NAMALWA (cell line): Measurements from ENCODE around the gene ATXN2L.
"Not testable (repeated sequence)": the region's sequence is repeated elsewhere in the genome, so short reads cannot be mapped to it uniquely, and the experiment has no call there.

ENCODE experiments used
- DNase-seq: peaks from one replicate; pipeline ENCODE4 v3.0.0-alpha.2; 2015; ENCODE audit warnings: low spot score

The ATXN2L gene

DNA sequence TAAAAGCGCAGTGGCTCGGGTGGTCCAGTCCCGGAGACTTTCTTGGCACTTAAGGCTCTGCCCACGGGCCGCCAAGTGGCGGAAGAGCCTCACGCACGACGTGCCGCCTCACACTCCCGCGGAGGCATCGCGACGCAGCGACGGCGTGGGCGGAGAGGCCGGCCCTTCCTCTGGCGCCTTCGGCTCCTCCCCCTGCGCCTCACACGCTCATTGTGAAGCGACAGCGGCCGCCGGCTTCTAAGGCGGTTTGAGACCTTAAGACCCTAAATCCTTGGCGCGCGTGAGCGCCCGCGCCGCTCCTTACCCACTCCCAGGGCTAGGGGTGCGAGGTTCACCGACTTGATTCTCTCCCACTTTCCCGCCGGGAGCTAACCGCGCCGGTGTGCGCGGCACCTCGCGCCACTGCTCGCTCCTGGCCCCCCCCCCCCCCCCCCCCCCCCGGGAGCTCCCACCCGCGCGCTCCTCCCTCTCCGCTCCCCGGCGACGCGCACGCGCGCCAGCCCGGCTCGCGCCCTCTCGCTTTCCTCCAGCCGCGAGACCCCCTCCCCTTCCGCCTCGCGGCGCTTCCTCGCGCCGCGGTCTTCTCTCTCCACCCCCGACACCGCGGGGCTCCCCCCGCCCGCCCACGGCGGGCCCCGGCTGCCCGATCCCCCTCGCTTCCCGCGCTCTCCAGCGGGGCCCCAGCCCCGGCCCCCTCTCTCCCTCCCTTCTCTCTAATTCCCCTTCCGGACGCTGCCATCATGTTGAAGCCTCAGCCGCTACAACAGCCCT, at the start of gene ATXN2L:
Gene ATXN2L (plus strand): TSS at position 480 of the 771 bp plus-strand sequence. CDS start 261 bp downstream, at position 741.
- peak; percentile 95 for DNase-seq

DNA sequence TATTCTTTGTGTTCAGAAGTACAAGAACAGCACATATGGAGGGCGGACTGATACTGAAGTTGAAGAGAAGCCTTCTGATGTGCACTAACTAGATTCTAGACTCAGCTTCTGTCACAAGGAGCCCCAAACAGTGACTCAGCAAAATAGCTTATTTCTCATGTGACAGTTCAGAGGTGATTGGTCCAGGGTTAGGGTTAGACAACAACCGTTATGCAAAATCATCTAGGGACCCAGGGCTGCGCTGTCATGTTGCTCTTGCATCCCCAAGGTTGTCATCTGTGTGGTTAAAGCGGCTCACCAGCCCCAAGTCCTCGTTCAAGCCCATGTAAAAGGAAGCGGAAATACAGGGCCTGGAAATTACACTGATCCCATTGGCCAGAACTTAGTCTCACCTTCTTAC, 41.1 kb upstream of the ATXN2L start:
- DNase-seq = not testable (repeated sequence)

DNA sequence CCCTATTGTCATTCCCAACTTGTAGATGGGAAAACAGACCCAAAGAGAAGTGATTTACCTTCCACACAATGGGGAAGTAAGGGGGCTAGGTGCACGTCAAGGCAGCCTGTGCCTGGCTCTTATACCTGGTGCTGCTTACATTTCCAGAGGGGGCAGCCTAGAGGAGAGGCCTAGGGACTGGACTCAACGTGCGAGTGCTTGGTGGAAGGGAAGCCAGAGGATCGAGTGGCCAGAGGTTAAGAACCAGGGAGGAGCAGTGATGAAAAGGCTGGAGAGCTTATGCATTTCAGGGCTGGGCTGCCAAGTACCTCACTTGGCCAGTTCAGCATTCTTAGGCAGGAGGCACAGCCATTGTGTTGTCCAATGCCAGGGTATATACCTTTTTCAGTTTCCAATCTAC, 40.4 kb upstream of the ATXN2L start:
- DNase-seq = not testable (repeated sequence)

- DNase-seq = not testable (repeated sequence)
Measured at GRCh38 chr16:28802235-28803019, 20.4 kb upstream of the ATXN2L start.

DNA sequence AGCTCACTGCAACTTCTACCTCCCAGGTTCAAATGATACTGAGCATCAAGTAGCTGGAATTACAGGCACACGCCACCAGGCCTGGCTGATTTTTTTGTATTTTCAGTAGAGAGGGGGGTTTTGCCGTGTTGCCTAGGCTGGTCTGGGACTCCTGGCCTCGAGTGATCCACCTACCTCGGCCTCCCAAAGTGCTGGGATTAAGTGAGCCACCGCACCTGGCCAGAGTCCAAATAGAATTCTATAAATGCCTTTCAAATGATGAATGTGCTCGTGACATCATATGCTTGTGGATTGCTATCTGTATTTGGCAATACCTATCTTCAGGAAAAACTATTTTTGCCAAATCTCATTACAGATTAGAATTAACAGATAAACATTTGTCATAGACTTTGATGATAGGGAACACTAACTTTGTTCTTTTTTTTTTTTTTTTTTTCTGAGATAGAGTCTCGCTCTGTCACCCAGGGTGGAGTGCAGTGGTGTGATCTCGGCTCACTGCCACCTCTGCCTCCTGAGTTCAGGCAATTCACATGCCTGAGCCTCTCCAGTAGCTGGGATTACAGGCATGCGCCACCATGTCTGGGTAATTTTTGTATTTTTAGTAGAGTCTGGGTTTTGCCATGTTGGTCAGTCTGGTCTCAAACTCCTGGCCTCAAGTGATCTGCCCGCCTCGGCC, 15.2 kb upstream of the ATXN2L start:
- not testable (repeated sequence) for DNase-seq

GRCh38 chr16:28820016-28820415, 2.8 kb upstream of the ATXN2L start:
- DNase-seq = no peak

GRCh38 chr16:28820546-28820945, 2.3 kb upstream of the ATXN2L start:
- not testable (repeated sequence) for DNase-seq

DNA sequence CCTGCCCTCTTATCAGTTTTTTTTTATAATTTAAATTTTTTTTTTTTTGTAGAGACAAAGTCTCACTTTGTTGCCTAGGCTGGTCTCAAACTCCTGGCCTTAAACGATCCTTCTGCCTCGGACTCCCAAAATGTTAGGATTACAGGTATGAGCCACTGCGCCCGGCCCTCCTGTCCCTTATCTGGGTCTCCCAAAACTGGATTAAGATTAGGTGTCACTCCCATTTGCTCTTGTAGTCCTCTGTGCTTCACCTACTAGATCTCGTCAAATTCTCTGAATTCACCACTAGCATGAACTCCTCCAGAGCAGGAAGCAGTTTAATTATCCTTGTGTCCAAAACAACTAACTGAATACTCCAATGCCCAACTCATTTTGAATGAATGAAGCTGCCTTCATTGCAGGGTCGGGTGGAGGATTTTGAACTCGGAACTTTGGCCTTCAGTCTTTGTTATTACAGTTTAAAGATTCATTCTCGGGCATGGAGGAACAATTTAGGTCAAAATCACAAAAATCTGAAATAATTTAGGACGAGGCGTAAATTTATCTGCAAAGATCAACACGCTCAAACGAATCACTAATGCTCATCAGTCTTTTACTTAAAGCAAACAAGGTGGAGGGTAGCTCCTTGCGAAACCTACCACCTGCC, 802 bp upstream of the ATXN2L start:
- DNase-seq = no peak

DNA sequence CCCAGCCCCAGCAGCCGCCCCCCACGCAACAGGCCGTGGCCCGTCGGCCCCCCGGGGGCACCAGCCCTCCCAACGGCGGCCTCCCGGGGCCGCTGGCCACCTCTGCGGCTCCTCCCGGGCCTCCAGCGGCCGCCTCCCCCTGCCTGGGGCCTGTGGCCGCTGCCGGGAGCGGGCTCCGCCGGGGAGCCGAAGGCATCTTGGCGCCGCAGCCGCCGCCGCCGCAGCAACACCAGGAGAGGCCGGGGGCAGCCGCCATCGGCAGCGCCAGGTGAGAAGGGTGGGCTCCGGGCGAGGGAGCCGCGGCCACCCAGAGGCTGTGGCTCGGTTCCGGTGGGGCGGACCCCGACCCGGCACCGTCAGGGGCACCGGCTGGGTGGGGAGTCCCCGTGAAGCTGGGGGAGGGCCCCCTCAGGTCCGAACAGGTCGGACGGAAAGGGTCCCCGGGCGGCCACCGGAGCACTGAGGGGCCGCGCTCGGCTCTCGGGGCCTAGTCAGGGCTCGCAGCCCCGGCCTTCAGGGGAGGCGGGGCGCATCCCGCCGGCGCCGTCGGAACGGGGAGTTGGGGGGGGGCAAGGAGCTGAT, 583 bp downstream of the ATXN2L start:
- DNase-seq = peak; percentile 58

- DNase-seq = peak; percentile 97
Measured at GRCh38 chr16:28823873-28824716, 1.3 kb downstream of the ATXN2L start.

DNA sequence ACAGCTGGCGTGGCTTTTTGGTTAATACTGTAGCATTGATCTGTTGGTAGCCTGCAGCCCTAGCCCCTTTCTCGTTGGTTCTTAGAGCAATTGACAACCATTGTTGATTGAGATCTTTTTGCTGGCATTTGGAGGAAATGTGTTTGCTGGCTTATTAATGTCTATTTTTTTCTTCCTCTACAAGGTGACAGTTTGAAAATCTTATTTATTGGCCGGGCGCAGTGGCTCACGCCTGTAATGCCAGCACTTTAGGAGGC, 1.8 kb downstream of the ATXN2L start:
- no peak for DNase-seq

- no peak for DNase-seq
Measured at GRCh38 chr16:28826141-28826540, 3.3 kb downstream of the ATXN2L start.

DNA sequence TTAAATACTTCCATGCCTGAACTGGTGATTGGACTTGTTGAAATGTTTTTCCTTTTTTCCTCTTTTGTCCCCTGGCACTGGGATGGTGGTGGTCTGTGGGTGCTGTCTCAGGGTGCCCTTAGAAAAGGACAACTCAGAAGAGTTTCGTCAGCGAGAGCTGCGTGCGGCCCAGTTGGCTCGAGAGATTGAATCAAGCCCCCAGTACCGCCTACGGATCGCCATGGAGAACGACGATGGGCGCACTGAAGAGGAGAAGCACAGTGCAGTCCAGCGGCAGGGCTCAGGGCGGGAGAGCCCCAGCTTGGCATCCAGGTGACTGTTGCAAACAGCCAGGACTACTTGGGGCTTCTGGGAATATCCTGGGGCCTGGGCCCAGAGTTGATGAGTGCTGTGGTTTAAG, 6.9 kb downstream of the ATXN2L start:
- DNase-seq = no peak

GRCh38 chr16:28830531-28830930, 7.7 kb downstream of the ATXN2L start:
- no peak for DNase-seq

- DNase-seq = no peak
Measured at GRCh38 chr16:28834349-28834748, 11.6 kb downstream of the ATXN2L start.

DNA sequence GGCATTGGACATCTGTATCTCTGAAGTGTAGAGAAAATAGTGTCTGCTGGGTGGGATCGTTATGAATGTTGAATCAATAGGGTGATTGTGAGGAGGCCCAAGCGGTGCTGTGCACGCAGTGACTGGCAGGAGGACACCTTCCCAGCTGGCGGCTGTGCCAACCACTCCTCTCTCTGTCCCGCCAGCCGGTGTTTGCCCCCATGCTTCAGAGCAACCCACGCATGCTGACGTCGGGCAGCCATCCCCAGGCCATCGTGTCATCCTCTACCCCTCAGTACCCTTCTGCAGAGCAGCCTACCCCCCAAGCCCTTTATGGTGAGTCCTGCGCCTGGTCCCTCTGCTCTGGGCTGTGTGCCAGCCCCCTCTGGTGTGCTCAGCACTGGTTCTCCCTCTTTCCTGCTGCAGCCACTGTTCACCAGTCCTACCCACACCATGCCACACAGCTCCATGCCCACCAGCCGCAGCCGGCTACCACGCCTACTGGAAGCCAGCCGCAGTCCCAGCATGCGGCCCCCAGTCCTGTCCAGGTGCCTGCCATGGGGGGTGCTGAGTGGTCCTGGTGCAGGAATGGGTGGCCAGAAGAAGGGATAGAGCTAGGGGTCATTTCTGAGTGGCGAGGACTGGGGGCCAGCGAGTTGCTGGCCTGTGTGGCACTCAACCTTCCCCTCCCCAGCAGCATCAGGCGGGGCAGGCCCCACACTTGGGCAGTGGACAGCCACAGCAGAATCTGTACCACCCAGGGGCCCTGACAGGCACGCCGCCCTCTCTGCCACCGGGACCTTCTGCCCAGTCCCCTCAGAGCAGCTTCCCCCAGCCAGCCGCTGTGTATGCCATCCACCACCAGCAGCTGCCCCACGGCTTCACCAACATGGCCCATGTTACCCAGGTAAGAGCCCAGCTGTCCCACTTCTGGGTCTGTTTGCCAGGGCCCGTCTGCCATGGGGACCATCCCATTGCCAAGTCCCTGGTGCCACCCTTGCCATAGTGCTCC, 12.4 kb downstream of the ATXN2L start:
- no peak for DNase-seq

GRCh38 chr16:28835864-28836760, 13.3 kb downstream of the ATXN2L start:
- no peak for DNase-seq

DNA sequence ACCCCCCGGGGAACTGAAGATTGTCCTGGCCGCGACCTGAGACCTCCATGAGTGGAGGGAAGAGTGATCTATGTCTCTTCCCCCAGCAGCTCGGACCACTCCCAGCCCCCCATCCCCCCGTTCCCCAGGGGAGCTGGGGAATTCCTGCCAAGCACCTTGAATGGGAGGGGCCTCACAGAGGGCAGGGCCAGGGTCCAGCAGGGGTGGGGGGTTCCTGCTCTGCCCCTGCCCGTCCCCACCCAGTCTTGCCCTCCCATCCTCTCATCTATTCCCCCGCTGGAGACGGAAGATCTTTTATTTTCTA, 13.9 kb downstream of the ATXN2L start:
- DNase-seq = no peak
